H9 (cell line): ENCODE results near the gene C6orf15. TPM values are rescaled to one million over a fixed set of nuclear protein-coding genes. Genes with fewer than 3 reads are reported as not detected.

Experiments used
- DNase-seq: peaks from one replicate; pipeline ENCODE4 v3.0.0-alpha.2; 2017
- H2AFZ ChIP-seq: one replicate; pipeline ENCODE4 v1.6.1; 2013; ENCODE audit warnings: mild to moderate bottlenecking, low read length, control low read depth, moderate library complexity
- H2AK5ac ChIP-seq: 2 replicates; pipeline ENCODE4 v1.6.1; 2013; ENCODE audit warnings: low read length, control low read depth, mixed read lengths; ENCODE audit not compliant: insufficient read length
- H2BK120ac ChIP-seq: one replicate; pipeline ENCODE4 v1.6.1; 2013; ENCODE audit warnings: low read depth, mild to moderate bottlenecking, low read length, control low read depth, inconsistent platforms; ENCODE audit not compliant: poor library complexity, severe bottlenecking
- H2BK12ac ChIP-seq: 2 replicates; pipeline ENCODE4 v1.6.1; 2013; ENCODE audit warnings: low read length, control low read depth, mixed read lengths, low read depth; ENCODE audit not compliant: insufficient read length
- H2BK15ac ChIP-seq: 2 replicates; pipeline ENCODE4 v1.6.1; 2013; ENCODE audit warnings: low read depth, low read length, control low read depth
- H2BK20ac ChIP-seq: one replicate; pipeline ENCODE4 v1.6.1; 2013; ENCODE audit warnings: low read depth, mild to moderate bottlenecking, low read length, control low read depth, inconsistent platforms; ENCODE audit not compliant: poor library complexity, severe bottlenecking
- H2BK5ac ChIP-seq: 2 replicates; pipeline ENCODE4 v1.6.1; 2013; ENCODE audit warnings: low read length, control low read depth, mixed read lengths; ENCODE audit not compliant: insufficient read length
- H3K14ac ChIP-seq: 2 replicates; pipeline ENCODE4 v1.6.1; 2013; ENCODE audit warnings: low read length, control low read depth; ENCODE audit not compliant: insufficient read depth
- H3K18ac ChIP-seq: 2 replicates; pipeline ENCODE4 v1.6.1; 2013; ENCODE audit warnings: low read depth, mild to moderate bottlenecking, mixed read lengths, low read length, control low read depth; ENCODE audit not compliant: insufficient read length
- H3K23ac ChIP-seq: 2 replicates; pipeline ENCODE4 v1.6.1; 2013; ENCODE audit warnings: low read length, control low read depth, mixed read lengths, low read depth; ENCODE audit not compliant: insufficient read length
- H3K23me2 ChIP-seq: 2 replicates; pipeline ENCODE4 v1.6.1; 2013; ENCODE audit warnings: low read depth, mild to moderate bottlenecking, mixed read lengths, low read length, control low read depth; ENCODE audit not compliant: insufficient read length, poor library complexity, severe bottlenecking
- H3K27ac ChIP-seq: 2 replicates; pipeline ENCODE4 v1.5.1; 2013; ENCODE audit warnings: low read length, control low read depth, mixed read lengths, low read depth; ENCODE audit not compliant: insufficient read length
- H3K27me3 ChIP-seq: 2 replicates; pipeline ENCODE4 v1.6.1; 2013; ENCODE audit warnings: low read length, control low read depth, inconsistent platforms; ENCODE audit not compliant: insufficient read depth
- H3K4ac ChIP-seq: 2 replicates; pipeline ENCODE4 v1.6.1; 2013; ENCODE audit warnings: low read depth, mild to moderate bottlenecking, control low read depth, inconsistent platforms, low read length, moderate library complexity
- H3K4me1 ChIP-seq: 2 replicates; pipeline ENCODE4 v1.6.1; 2013; ENCODE audit warnings: low read length, control low read depth, inconsistent platforms; ENCODE audit not compliant: insufficient read depth
- H3K4me2 ChIP-seq: 2 replicates; pipeline ENCODE4 v1.6.1; 2013; ENCODE audit warnings: low read length, control low read depth, mixed read lengths; ENCODE audit not compliant: insufficient read length, insufficient read depth
- H3K56ac ChIP-seq: 2 replicates; pipeline ENCODE4 v1.6.1; 2013; ENCODE audit warnings: low read depth, mild to moderate bottlenecking, mixed read lengths, low read length, control low read depth; ENCODE audit not compliant: insufficient read length
- H3K79me1 ChIP-seq: 2 replicates; pipeline ENCODE4 v1.6.1; 2013; ENCODE audit warnings: low read depth, mild to moderate bottlenecking, moderate library complexity, low read length, control low read depth, inconsistent platforms; ENCODE audit not compliant: insufficient read depth, poor library complexity, severe bottlenecking
- H3K79me2 ChIP-seq: 2 replicates; pipeline ENCODE4 v1.6.1; 2013; ENCODE audit warnings: low read length, control low read depth, inconsistent platforms; ENCODE audit not compliant: insufficient read depth
- H3K9ac ChIP-seq: 2 replicates; pipeline ENCODE4 v1.6.1; 2013; ENCODE audit warnings: low read length, control low read depth, mixed read lengths; ENCODE audit not compliant: insufficient read length; ENCODE audit errors: extremely low read depth
- H3K9me3 ChIP-seq: one replicate; pipeline ENCODE4 v1.6.1; 2013; ENCODE audit warnings: low read depth, low read length, inconsistent platforms; ENCODE audit not compliant: control insufficient read depth
- H3T11ph ChIP-seq: one replicate; pipeline ENCODE4 v1.6.1; 2013; ENCODE audit warnings: mild to moderate bottlenecking, low read length, control low read depth, inconsistent platforms
- H4K20me1 ChIP-seq: one replicate; pipeline ENCODE4 v1.6.1; 2013; ENCODE audit not compliant: control insufficient read depth, insufficient read length, insufficient read depth
- H4K5ac ChIP-seq: 2 replicates; pipeline ENCODE4 v1.6.1; 2013; ENCODE audit warnings: low read depth, mild to moderate bottlenecking, mixed read lengths, low read length, control low read depth; ENCODE audit not compliant: insufficient read length
- H4K8ac ChIP-seq: replicated peaks from 2 replicates; pipeline ENCODE4 v1.6.1; 2013; ENCODE audit warnings: low read length, control low read depth, mixed read lengths, low read depth; ENCODE audit not compliant: insufficient read length
- H4K91ac ChIP-seq: 2 replicates; pipeline ENCODE4 v1.6.1; 2013; ENCODE audit warnings: low read depth, mild to moderate bottlenecking, moderate library complexity, mixed read lengths, low read length, control low read depth; ENCODE audit not compliant: insufficient read length
- H3K27ac Mint-ChIP-seq, 3 experiments: 2 replicates in 2 of 3; 3 replicates in 1 of 3; pipeline ENCODE4 v1.8.0; 2020 to 2021; ENCODE audit warnings: mixed read lengths in 3 of 3, mild to moderate bottlenecking in 1 of 3, moderate library complexity in 1 of 3
- H3K27me3 Mint-ChIP-seq: 2 replicates; pipeline ENCODE4 v1.8.0; 2021; ENCODE audit warnings: low read depth, mild to moderate bottlenecking, moderate library complexity, mixed read lengths
- H3K36me3 Mint-ChIP-seq, 3 experiments: 2 replicates in 2 of 3; 3 replicates in 1 of 3; pipeline ENCODE4 v1.8.0; 2020 to 2021; ENCODE audit warnings: low read depth in 3 of 3, mixed read lengths in 3 of 3; ENCODE audit not compliant: insufficient read depth in 1 of 3
- H3K4me1 Mint-ChIP-seq, 2 experiments: 2 replicates each; pipeline ENCODE4 v1.8.0; 2020; ENCODE audit warnings: mixed read lengths in 2 of 2
- H3K4me3 Mint-ChIP-seq, 2 experiments: 2 replicates in 1 of 2; 3 replicates in 1 of 2; pipeline ENCODE4 v1.8.0; 2020 to 2021; ENCODE audit warnings: mild to moderate bottlenecking in 2 of 2, mixed read lengths in 2 of 2, moderate library complexity in 1 of 2
- H3K9me3 Mint-ChIP-seq, 2 experiments: 2 replicates in 1 of 2; 3 replicates in 1 of 2; pipeline ENCODE4 v1.8.0; 2020; ENCODE audit warnings: mild to moderate bottlenecking in 2 of 2, mixed read lengths in 2 of 2, moderate library complexity in 1 of 2
- WGBS: extraction: QIAGEN DNeasy Blood & Tissue Kit; methylation state at CpG from one replicate; pipeline ENCODE4 v1.1.7; 2013; ENCODE audit warnings: missing lambda C conversion rate, low lambda C conversion rate, mixed read lengths; ENCODE audit not compliant: insufficient read length; ENCODE audit errors: extremely low coverage; 5-methylcytosine and 5-hydroxymethylcytosine counted together
- total RNA-seq: library from RNA; stranded (reverse); gene quantifications from 2 replicates; pipeline ENCODE4 v1.2.1, GENCODE V29; 2021
- TF ChIP-seq, protein P1 (sequence below): fragments of 200-600 bp; sonication (generic); conservative IDR thresholded peaks from 3 replicates; pipeline ENCODE4 v1.8.0; 2021; ENCODE audit warnings: antibody characterized with exemption, mild to moderate bottlenecking

The C6orf15 gene
- total RNA-seq, 1 experiment from 2014 or later: not detected

DNA sequence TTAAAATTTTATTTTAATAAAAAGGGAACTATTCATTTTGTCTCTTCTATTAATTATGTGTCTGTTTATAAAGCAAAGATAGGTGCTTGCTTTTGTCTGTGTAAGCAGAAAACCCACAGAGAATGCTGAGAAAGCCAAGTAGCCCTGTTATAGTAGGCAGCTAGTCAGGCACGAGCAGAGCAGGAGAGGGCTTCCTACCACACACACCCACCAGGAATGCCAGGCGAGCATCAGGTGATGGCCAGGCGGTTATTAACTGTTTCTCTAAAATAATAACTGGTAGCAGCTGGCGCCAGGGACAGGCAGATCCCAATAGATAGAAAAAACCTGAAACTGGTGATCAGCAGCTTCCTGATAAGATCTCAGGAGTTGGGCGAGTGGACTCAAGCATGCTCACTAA lies 15.7 kb downstream of the C6orf15 start:
- H3K4me1 ChIP-seq: peaks cover 2% of the 10 kb centered on the region; the same call in 1 of the 2 replicates
- H2BK20ac ChIP-seq: no peak overlapping the region
- no peak overlapping the region for H3K18ac ChIP-seq
- no peak overlapping the region for H3K4ac ChIP-seq
- no peak overlapping the region for H2BK12ac ChIP-seq
- no peaks in the 10 kb centered on the region for H3K27me3 ChIP-seq
- H2AK5ac ChIP-seq: no peak overlapping the region
- H3K56ac ChIP-seq: no peak overlapping the region
- Mint-ChIP-seq H3K4me3 (no peak overlapping the region), H3K4me1 (peaks cover 16 to 21% of the 10 kb centered on the region in 2 experiments), H3K27ac (no peak overlapping the region), H3K36me3 (no peaks in the 10 kb centered on the region), H3K9me3 (no peaks in the 10 kb centered on the region), H3K27me3 (no peaks in the 10 kb centered on the region; the same call in 1 of the 2 replicates)
- H3K9me3 ChIP-seq: no peaks in the 10 kb centered on the region
- no peaks in the 10 kb centered on the region for H3K79me1 ChIP-seq
- H3T11ph ChIP-seq: no peak overlapping the region
- no peaks in the 10 kb centered on the region for H4K20me1 ChIP-seq
- no peaks in the 10 kb centered on the region for H3K79me2 ChIP-seq
- no peak overlapping the region for H3K27ac ChIP-seq
- H3K23me2 ChIP-seq: no peaks in the 10 kb centered on the region
- TF ChIP-seq, protein P1, sequence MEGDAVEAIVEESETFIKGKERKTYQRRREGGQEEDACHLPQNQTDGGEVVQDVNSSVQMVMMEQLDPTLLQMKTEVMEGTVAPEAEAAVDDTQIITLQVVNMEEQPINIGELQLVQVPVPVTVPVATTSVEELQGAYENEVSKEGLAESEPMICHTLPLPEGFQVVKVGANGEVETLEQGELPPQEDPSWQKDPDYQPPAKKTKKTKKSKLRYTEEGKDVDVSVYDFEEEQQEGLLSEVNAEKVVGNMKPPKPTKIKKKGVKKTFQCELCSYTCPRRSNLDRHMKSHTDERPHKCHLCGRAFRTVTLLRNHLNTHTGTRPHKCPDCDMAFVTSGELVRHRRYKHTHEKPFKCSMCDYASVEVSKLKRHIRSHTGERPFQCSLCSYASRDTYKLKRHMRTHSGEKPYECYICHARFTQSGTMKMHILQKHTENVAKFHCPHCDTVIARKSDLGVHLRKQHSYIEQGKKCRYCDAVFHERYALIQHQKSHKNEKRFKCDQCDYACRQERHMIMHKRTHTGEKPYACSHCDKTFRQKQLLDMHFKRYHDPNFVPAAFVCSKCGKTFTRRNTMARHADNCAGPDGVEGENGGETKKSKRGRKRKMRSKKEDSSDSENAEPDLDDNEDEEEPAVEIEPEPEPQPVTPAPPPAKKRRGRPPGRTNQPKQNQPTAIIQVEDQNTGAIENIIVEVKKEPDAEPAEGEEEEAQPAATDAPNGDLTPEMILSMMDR: no peak
- H2BK5ac ChIP-seq: no peak overlapping the region
- H4K91ac ChIP-seq: no peak overlapping the region
- no CpG with 5 or more reads among the region's 5 CpGs for WGBS
- H4K5ac ChIP-seq: no peak overlapping the region
- H4K8ac ChIP-seq: no peak overlapping the region
- no peak overlapping the region for H3K9ac ChIP-seq
- no peak overlapping the region for H3K14ac ChIP-seq
- H2BK120ac ChIP-seq: no peak overlapping the region
- no peak overlapping the region for H2BK15ac ChIP-seq
- no peak for DNase-seq
- no peak overlapping the region for H3K23ac ChIP-seq
- H2AFZ ChIP-seq: no peak overlapping the region
- H3K4me2 ChIP-seq: no peak overlapping the region
